Heart right ventricle (tissue), 16 donors: ENCODE measurements around the gene DNALI1. TPM values are rescaled to one million over a fixed set of nuclear protein-coding genes. Genes with fewer than 3 reads are reported as not detected.

ENCODE experiments used
- ATAC-seq, 8 donors: fragments of 200-7000 bp; cut with Tn5 transposase; one replicate each; pipeline ENCODE4 v1.9.1; 2020; ENCODE audit warnings: mild to moderate bottlenecking in 8 of 8, moderate library complexity in 8 of 8, moderate number of reproducible peaks in 1 of 8
- DNase-seq, 2 donors: peaks; one replicate each; pipeline ENCODE4 v3.0.0-alpha.2; 2020
- H3K27ac ChIP-seq, 10 donors: fragments of 200-600 bp; sonication (generic) in 2 of 10; one replicate each; pipeline versions ENCODE4 v1.5.0 to v1.8.0; 2020 to 2022; ENCODE audit warnings: mild to moderate bottlenecking in 3 of 10
- H3K27me3 ChIP-seq, 7 donors: fragments of 200-600 bp; one replicate each; pipeline ENCODE4 v1.8.0; 2021 to 2022; ENCODE audit warnings: mild to moderate bottlenecking in 2 of 7
- H3K36me3 ChIP-seq, 9 donors: fragments of 200-600 bp; sonication (generic) in 1 of 9; one replicate each; pipeline versions ENCODE4 v1.5.0 to v1.8.0; 2020 to 2022; ENCODE audit warnings: mild to moderate bottlenecking in 2 of 9
- H3K4me1 ChIP-seq, 9 donors: fragments of 200-600 bp; sonication (generic) in 1 of 9; one replicate each; pipeline versions ENCODE4 v1.5.0 to v1.8.0; 2020 to 2022; ENCODE audit warnings: mild to moderate bottlenecking in 4 of 9
- H3K4me3 ChIP-seq, 10 donors: fragments of 200-600 bp; sonication (generic) in 2 of 10; one replicate each; pipeline versions ENCODE4 v1.5.0 to v1.8.0; 2020 to 2022; ENCODE audit warnings: mild to moderate bottlenecking in 7 of 10, moderate library complexity in 2 of 10
- H3K9me3 ChIP-seq, 11 donors: fragments of 200-600 bp in 10 of 11; sonication (generic) in 2 of 11; one replicate each; pipeline versions ENCODE4 v1.5.0 to v1.8.0; 2013 to 2022; ENCODE audit warnings: mild to moderate bottlenecking in 2 of 11, control low read depth in 1 of 11, moderate library complexity in 1 of 11
- CTCF ChIP-seq, 9 donors: fragments of 200-600 bp; sonication (generic) in 2 of 9; IDR thresholded peaks; one replicate each; pipeline versions ENCODE4 v1.5.0 to v1.8.0; 2021 to 2022; ENCODE audit warnings: antibody characterized with exemption in 9 of 9, mild to moderate bottlenecking in 5 of 9, moderate library complexity in 1 of 9
- WGBS, 2 donors: extraction: QIAGEN DNeasy Blood & Tissue Kit; methylation state at CpG; one replicate each; pipeline ENCODE4 v1.1.7; 2013; ENCODE audit warnings: inconsistent platforms in 1 of 2; 5-methylcytosine and 5-hydroxymethylcytosine counted together
- intact Hi-C, 10 donors: fragments of 100-400 bp; cut with DNase I; formaldehyde crosslinking; loops; one replicate each; pipeline versions ENCODE4 v1.11.1 to v1.14.2; 2022
- polyA plus RNA-seq, 2 donors: library from polyadenylated mRNA; stranded (reverse); fragments of 200-250 nt; gene quantifications; one replicate each; pipeline ENCODE4 v1.2.3, GENCODE V29; 2013
- total RNA-seq, 10 donors: library from RNA; stranded (reverse); fragmentation: NEBNext Ultra II Directional in 3 of 10; extraction: Animal tissue kit (Norgen Biotek cat#: 25700) in 3 of 10; gene quantifications; one replicate each; pipeline versions ENCODE4 v1.2.1 to v1.2.4, GENCODE V29; 2021 to 2023
- donor health status: Arrhythmogenic right ventricular cardiomyopathy.
- donor health status: ischemic (EF 13 %, LVEDD 7.1; RV severe dilation, severe dysfunction).
- donor health status: healthy with polysubstance abuse.
- donor health status: DM: no; HTN: yes; CAD: no.
- donor health status: DM: no; HTN: no; CAD: no.
- donor health status: ischemic (EF 25% LVEDD 6.9; RV normal size, moderate dysfunction).
- donor health status: ischemic (EF 25% LVEDD 5.7; RV mildly dilated, moderate dysfunction).
- donor health status: healthy.
- donor health status: DM: yes; HTN: yes; CAD: no.
- donor health status: Ischemic cardiomyopathy.
- donor health status: ischemic (EF 35%, LVEDD 5.7; RV mildly dilated, moderate dysfunction).
- donor health status: nonischemic (EF 11% LVEDD 7.7; RV severe dilation, severe dysfunction).
- donor health status: DM: yes; HTN: yes; CAD: no.
- donor health status: PGD.
- donor health status: ischemic (EF 29% LVEDD 5.4; RV normal size, mild dysfunction).
- donor health status: nonischemic (EF 23%, LVEDD 6.1; RV moderate dilation, normal function).

Gene DNALI1
- total and polyA plus RNA-seq, 12 donors = 1.9 to 9.4 (median 4.0) TPM

- no peaks in the 10 kb centered on the region for H3K9me3 ChIP-seq
- DNase-seq (no peak), ATAC-seq (no peak)
- intact Hi-C loops = no loop called here
- H3K27ac ChIP-seq = no peak overlapping the region
- WGBS, 2 donors = 95% methylated on average over 30 of the region's 30 CpGs
- no peak for TF ChIP-seq CTCF (IDR thresholded peaks at IDR 0.05)
- H3K36me3 ChIP-seq = peaks cover 0 to 100% (median 51%) of the 10 kb centered on the region in 9 donors
- H3K4me1 ChIP-seq = peaks cover 0 to 4% (median 0%) of the 10 kb centered on the region in 9 donors
- no peaks in the 10 kb centered on the region for H3K27me3 ChIP-seq
- H3K4me3 ChIP-seq = no peak overlapping the region
Measured at GRCh38 chr1:37540036-37540785, 16.5 kb upstream of the DNALI1 start.

- Histone ChIP-seq H3K9me3 (no peaks in the 10 kb centered on the region), H3K36me3 (peaks cover 0 to 100% (median 50%) of the 10 kb centered on the region in 9 donors), H3K27ac (no peak overlapping the region), H3K4me1 (peaks cover 0 to 6% (median 4%) of the 10 kb centered on the region in 9 donors), H3K27me3 (no peaks in the 10 kb centered on the region), H3K4me3 (no peak overlapping the region)
- 97% methylated on average over 21 of the region's 21 CpGs for WGBS, 2 donors
- TF ChIP-seq CTCF (IDR thresholded peaks at IDR 0.05) = no peak
- intact Hi-C loops = no loop called here
- peak in 1 of 8 donors; percentile 38 for ATAC-seq
- DNase-seq = no peak
Measured at GRCh38 chr1:37544530-37544929, 12.2 kb upstream of the DNALI1 start.

- TF ChIP-seq CTCF (IDR thresholded peaks at IDR 0.05) = no peak
- Histone ChIP-seq H3K27me3 (no peaks in the 10 kb centered on the region), H3K36me3 (peaks cover 0 to 99% (median 45%) of the 10 kb centered on the region in 9 donors), H3K27ac (no peak overlapping the region), H3K4me3 (no peak overlapping the region), H3K9me3 (no peaks in the 10 kb centered on the region), H3K4me1 (peaks cover 0 to 11% (median 6%) of the 10 kb centered on the region in 9 donors)
- intact Hi-C loops = no loop called here
- 80 to 84% methylated on average over 5 of the region's 5 CpGs for whole genome bisulfite sequencing, 2 donors
- no peak for ATAC-seq
- DNase-seq = no peak
Measured at GRCh38 chr1:37545019-37545418, 11.7 kb upstream of the DNALI1 start.

GRCh38 chr1:37549341-37549740 is 7.4 kb upstream of the DNALI1 start:
- Histone ChIP-seq H3K27me3 (no peaks in the 10 kb centered on the region), H3K9me3 (no peaks in the 10 kb centered on the region), H3K4me1 (peaks cover 8 to 37% (median 29%) of the 10 kb centered on the region in 9 donors), H3K27ac (peak overlapping the region in 2 of 10 donors; percentile 9 to 24), H3K4me3 (no peak overlapping the region), H3K36me3 (peaks cover 0 to 80% (median 28%) of the 10 kb centered on the region in 9 donors)
- DNase-seq (no peak), ATAC-seq (no peak)
- intact Hi-C loops = no loop called here
- 87 to 88% methylated on average over 6 of the region's 6 CpGs for WGBS, 2 donors
- TF ChIP-seq CTCF (IDR thresholded peaks at IDR 0.05) = no peak
